GM12878 (cell line): ENCODE measurements around the gene PHACTR1.

ENCODE experiments used
- BHLHE40 ChIP-seq, 2 experiments: fragments of 450-650 bp in 1 of 2; IDR thresholded peaks; 2 replicates each; pipeline ENCODE4 v1.6.1; 2011 to 2017; ENCODE audit warnings: low read depth in 2 of 2, borderline replicate concordance in 1 of 2, improper control_type of control experiment in 1 of 2, low read length in 1 of 2, mild to moderate bottlenecking in 1 of 2
- CTCF ChIP-seq, 3 experiments: IDR thresholded peaks in 2 of 3; conservative IDR thresholded peaks in 1 of 3; 2 replicates each; pipeline ENCODE4 v1.5.1; 2011; ENCODE audit warnings: low read depth in 3 of 3, low read length in 3 of 3, mild to moderate bottlenecking in 3 of 3, control low read depth in 2 of 3, moderate library complexity in 2 of 3, inconsistent platforms in 1 of 3, mixed read lengths in 1 of 3; ENCODE audit not compliant: control insufficient read depth in 2 of 3, insufficient read depth in 1 of 3; ENCODE audit errors: extremely low read depth in 1 of 3
- FOXK2 ChIP-seq: fragments of 450-650 bp; IDR thresholded peaks from 2 replicates; pipeline ENCODE4 v1.6.1; 2017; ENCODE audit warnings: mild to moderate bottlenecking, moderate library complexity
- JUND ChIP-seq: IDR thresholded peaks from 2 replicates; pipeline ENCODE4 v1.6.1; 2012; ENCODE audit warnings: low read depth, mild to moderate bottlenecking, low read length, improper control_type of control experiment, moderate library complexity
- RELA ChIP-seq: fragments of 450-650 bp; IDR thresholded peaks from 2 replicates; pipeline ENCODE4 v1.8.0; 2014; ENCODE audit warnings: borderline replicate concordance; ENCODE audit not compliant: partially characterized antibody
- SP1 ChIP-seq: IDR thresholded peaks from one replicate; pipeline ENCODE4 v1.6.1; 2011; ENCODE audit warnings: low read depth, low read length
- SREBF1 ChIP-seq: IDR thresholded peaks from 2 replicates; pipeline ENCODE4 v1.6.1; 2012; ENCODE audit warnings: mild to moderate bottlenecking, low read length
- STAT1 ChIP-seq: fragments of 450-650 bp; conservative IDR thresholded peaks from 2 replicates; pipeline ENCODE4 v1.6.1; 2014; ENCODE audit warnings: antibody characterized with exemption, mild to moderate bottlenecking
- ZBTB33 ChIP-seq: fragments of 450-650 bp; IDR thresholded peaks from 2 replicates; pipeline ENCODE4 v1.6.1; 2017; ENCODE audit warnings: mild to moderate bottlenecking
- ZNF24 ChIP-seq: fragments of 450-650 bp; IDR thresholded peaks from 2 replicates; pipeline ENCODE4 v1.6.1; 2017; ENCODE audit warnings: antibody characterized with exemption, mild to moderate bottlenecking

- no peak for TF ChIP-seq SREBF1
- TF ChIP-seq ZBTB33 = no peak
- TF ChIP-seq STAT1 = no peak
- TF ChIP-seq RELA = no peak
- no peak for TF ChIP-seq SP1
- no peak for TF ChIP-seq FOXK2
- no peak for TF ChIP-seq JUND
- TF ChIP-seq ZNF24 = no peak
- no peak for TF ChIP-seq BHLHE40 (IDR thresholded peaks at IDR 0.05; ENCODE audit: borderline replicate concordance in 1 of 2, low read depth in 2 of 2, low read length in 1 of 2)
- no peak for TF ChIP-seq CTCF (IDR thresholded peaks at IDR 0.05 in 2 of 3, conservative IDR thresholded peaks at IDR 0.05 in 1 of 3; ENCODE audit: control insufficient read depth in 2 of 3, extremely low read depth in 1 of 3, insufficient read depth in 1 of 3, low read depth in 3 of 3, low read length in 3 of 3)
Measured at GRCh38 chr6:12791371-12791770, 74.8 kb downstream of the PHACTR1 start.
